ENCODE data around the gene LDLRAP1. TPM values are rescaled to one million over a fixed set of nuclear protein-coding genes. Genes with fewer than 3 reads are reported as not detected.
A peak's percentile ranks its signal among the peaks of the same experiment; 100 is the strongest.

The LDLRAP1 gene
- total RNA-seq, 4 donors from 2014 or later: 1.2 to 26.6 (median 7.7) TPM

- DNase-seq: peak in 1 of 2 donors; percentile 39
- Histone ChIP-seq H3K4me3 (peak overlapping the region; percentile 44 to 68), H3K27ac (peak overlapping the region; percentile 55 to 84), H3K9me3 (no peaks in the 10 kb centered on the region), H3K36me3 (no peaks in the 10 kb centered on the region), H3K27me3 (no peaks in the 10 kb centered on the region), H3K4me1 (peaks cover 0 to 15% of the 10 kb centered on the region in 2 donors)
- TF ChIP-seq POLR2A (IDR thresholded peaks at IDR 0.05) (no peak), CTCF (IDR thresholded peaks at IDR 0.05) (no peak)
- intact Hi-C loops (cut with DNase I; ENCODE audit: low total_unique reads): loop anchor here (5.0 to 10.0 kb wide), 2 partner anchors 75 to 128 kb away; no protein-coding TSS in a partner anchor
Observed at GRCh38 chr1:25616987-25617624, 73.7 kb downstream of the LDLRAP1 start.

- TF ChIP-seq POLR2A (IDR thresholded peaks at IDR 0.05): no peak
- TF ChIP-seq CTCF (IDR thresholded peaks at IDR 0.05): no peak
- Histone ChIP-seq H3K27ac (peak overlapping the region; percentile 55 to 61), H3K4me3 (peak overlapping the region; percentile 44 to 68), H3K36me3 (no peaks in the 10 kb centered on the region), H3K4me1 (peaks cover 0 to 15% of the 10 kb centered on the region in 2 donors), H3K9me3 (no peaks in the 10 kb centered on the region), H3K27me3 (no peaks in the 10 kb centered on the region)
- intact Hi-C loops (cut with DNase I; ENCODE audit: low total_unique reads): loop anchor here (5.0 to 10.0 kb wide), 2 partner anchors 74 to 127 kb away; no protein-coding TSS in a partner anchor
- DNase-seq: peak in 1 of 2 donors; percentile 36
Observed at GRCh38 chr1:25617625-25618432, 74.4 kb downstream of the LDLRAP1 start.

- no peaks in the 10 kb centered on the region for H3K36me3 ChIP-seq
- intact Hi-C loops (cut with DNase I; ENCODE audit: low total_unique reads): loop anchor here (5.0 to 10.0 kb wide), 2 partner anchors 74 to 126 kb away; no protein-coding TSS in a partner anchor
- H3K4me3 ChIP-seq: peak overlapping the region; percentile 44 to 68
- H3K9me3 ChIP-seq: no peaks in the 10 kb centered on the region
- peak overlapping the region; percentile 55 to 61 for H3K27ac ChIP-seq
- no peak for DNase-seq
- no peaks in the 10 kb centered on the region for H3K27me3 ChIP-seq
- peaks cover 0 to 15% of the 10 kb centered on the region in 2 donors for H3K4me1 ChIP-seq
- TF ChIP-seq POLR2A (IDR thresholded peaks at IDR 0.05) (no peak), CTCF (IDR thresholded peaks at IDR 0.05) (no peak)
Observed at GRCh38 chr1:25618433-25618808, 75.0 kb downstream of the LDLRAP1 start.

Other genes with a start within 250 kb of the LDLRAP1 start
- gene TMEM50A, start 205.3 kb upstream of the LDLRAP1 start, total RNA-seq: 10 to 100 TPM; 15.6 to 92.4 (median 66.7) TPM
- under 1 TPM in 1 of 4 donors, not detected in 3; 0.41 TPM for gene RHCE, start 122.8 kb upstream of the LDLRAP1 start, total RNA-seq
- gene MACO1, start 112.7 kb upstream of the LDLRAP1 start, total RNA-seq: 10 to 100 TPM; 15.4 to 26.8 (median 20.2) TPM
- 10 to 100 TPM in 1 of 4 donors, 1 to 10 TPM in 3; 5.0 to 31.1 (median 7.9) TPM for gene MAN1C1, start 73.2 kb downstream of the LDLRAP1 start, total RNA-seq